Neural crest cell (in vitro differentiated cells): ENCODE measurements around the gene SIPA1L3. TPM values are rescaled to one million over a fixed set of nuclear protein-coding genes. Genes with fewer than 3 reads are reported as not detected.

ENCODE experiments used
- DNase-seq: peaks from one replicate; pipeline ENCODE4 v3.0.0; 2021; ENCODE audit warnings: low read depth, mixed read lengths, low spot score
- H3K27ac Mint-ChIP-seq: one replicate; pipeline ENCODE4 v1.8.0; 2021; ENCODE audit warnings: mild to moderate bottlenecking, mixed read lengths; ENCODE audit not compliant: unreplicated experiment
- H3K27me3 Mint-ChIP-seq: 2 replicates; pipeline ENCODE4 v1.8.0; 2021; ENCODE audit warnings: low read depth, mild to moderate bottlenecking, mixed read lengths
- H3K36me3 Mint-ChIP-seq: 2 replicates; pipeline ENCODE4 v1.8.0; 2021; ENCODE audit warnings: low read depth, mild to moderate bottlenecking, mixed read lengths
- H3K4me1 Mint-ChIP-seq: 2 replicates; pipeline ENCODE4 v1.8.0; 2021; ENCODE audit warnings: mixed read lengths
- H3K4me3 Mint-ChIP-seq: one replicate; pipeline ENCODE4 v1.8.0; 2021; ENCODE audit warnings: mild to moderate bottlenecking, mixed read lengths
- H3K9me3 Mint-ChIP-seq: 2 replicates; pipeline ENCODE4 v1.8.0; 2021; ENCODE audit warnings: mixed read lengths
- total RNA-seq: library from RNA; stranded (reverse); gene quantifications from 2 replicates; pipeline ENCODE4 v1.2.1, GENCODE V29; 2021
- TF ChIP-seq, protein P1 (sequence below): fragments of 200-600 bp; sonication (generic); conservative IDR thresholded peaks from 2 replicates; pipeline ENCODE4 v1.5.0; 2021; ENCODE audit warnings: antibody characterized with exemption, mild to moderate bottlenecking

The SIPA1L3 gene
- total RNA-seq, 1 donor from 2014 or later = 41.2 TPM

DNA sequence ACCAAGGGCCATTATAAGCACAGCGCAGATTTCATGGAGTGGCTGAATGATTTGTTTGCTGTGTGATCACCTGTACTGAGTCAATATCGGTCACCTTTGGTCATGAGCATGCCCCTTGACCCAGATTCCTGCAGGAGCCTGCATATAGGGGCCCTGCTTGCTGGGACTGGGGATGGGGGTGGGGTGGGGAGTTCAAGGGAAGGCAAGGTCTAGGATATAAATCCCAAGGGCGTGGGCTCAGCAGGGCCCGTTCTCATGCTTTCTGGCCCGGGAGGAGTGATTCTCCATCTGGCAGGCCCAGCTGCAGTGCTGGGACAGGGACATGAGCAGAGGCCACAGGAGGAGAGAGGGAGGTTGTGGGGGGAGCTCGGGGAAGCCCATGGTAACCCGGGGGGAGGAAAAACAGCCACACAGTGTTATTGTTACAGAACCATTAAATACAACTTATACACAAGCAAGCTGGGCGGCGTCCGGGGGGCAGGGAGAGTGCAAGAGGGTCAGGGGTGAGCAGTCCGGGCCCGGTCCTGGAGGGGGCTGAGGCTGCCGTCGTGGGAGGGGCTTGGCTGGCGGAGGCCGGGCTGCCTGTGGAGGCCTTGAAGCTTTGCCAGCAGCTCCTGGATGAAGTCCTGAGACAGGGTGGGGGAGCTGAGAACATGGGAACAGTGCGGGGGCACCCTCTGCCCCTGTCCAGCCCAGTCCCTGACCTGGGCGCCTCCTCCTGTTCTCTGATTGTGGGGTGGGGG lies 344.0 kb downstream of the SIPA1L3 start:
- Mint-ChIP-seq H3K27ac (peak overlapping the region; percentile 92), H3K4me3 (peak overlapping the region; percentile 31), H3K36me3 (no peaks in the 10 kb centered on the region), H3K27me3 (peaks cover 30% of the 10 kb centered on the region), H3K4me1 (peaks cover 34% of the 10 kb centered on the region), H3K9me3 (no peaks in the 10 kb centered on the region)
- no peak for DNase-seq
- TF ChIP-seq, protein P1, sequence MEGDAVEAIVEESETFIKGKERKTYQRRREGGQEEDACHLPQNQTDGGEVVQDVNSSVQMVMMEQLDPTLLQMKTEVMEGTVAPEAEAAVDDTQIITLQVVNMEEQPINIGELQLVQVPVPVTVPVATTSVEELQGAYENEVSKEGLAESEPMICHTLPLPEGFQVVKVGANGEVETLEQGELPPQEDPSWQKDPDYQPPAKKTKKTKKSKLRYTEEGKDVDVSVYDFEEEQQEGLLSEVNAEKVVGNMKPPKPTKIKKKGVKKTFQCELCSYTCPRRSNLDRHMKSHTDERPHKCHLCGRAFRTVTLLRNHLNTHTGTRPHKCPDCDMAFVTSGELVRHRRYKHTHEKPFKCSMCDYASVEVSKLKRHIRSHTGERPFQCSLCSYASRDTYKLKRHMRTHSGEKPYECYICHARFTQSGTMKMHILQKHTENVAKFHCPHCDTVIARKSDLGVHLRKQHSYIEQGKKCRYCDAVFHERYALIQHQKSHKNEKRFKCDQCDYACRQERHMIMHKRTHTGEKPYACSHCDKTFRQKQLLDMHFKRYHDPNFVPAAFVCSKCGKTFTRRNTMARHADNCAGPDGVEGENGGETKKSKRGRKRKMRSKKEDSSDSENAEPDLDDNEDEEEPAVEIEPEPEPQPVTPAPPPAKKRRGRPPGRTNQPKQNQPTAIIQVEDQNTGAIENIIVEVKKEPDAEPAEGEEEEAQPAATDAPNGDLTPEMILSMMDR = no peak

DNA sequence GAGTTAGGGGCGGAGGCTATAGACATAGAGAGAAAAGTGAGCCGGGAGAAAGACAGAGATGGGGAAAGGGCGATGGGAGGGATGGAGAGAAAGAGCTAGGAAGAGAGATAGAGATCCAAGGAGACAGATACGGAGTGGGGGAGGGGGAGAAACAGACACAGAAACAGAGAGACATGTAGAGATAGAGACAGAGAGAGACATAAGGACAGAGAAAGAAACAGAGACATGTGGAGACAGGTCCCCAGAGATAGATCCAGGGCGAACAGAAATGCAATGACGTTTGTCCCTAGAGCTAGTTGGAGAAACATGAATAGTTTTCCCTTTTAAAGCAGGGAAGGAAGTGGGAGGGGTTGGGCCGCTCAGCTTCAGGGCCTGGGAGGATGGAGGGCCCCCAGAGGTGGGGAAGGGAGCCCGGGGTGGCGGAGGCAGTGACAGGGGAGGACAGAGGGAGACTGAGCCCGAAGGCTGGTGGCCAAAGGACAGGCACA lies 344.6 kb downstream of the SIPA1L3 start:
- Mint-ChIP-seq H3K4me1 (peaks cover 35% of the 10 kb centered on the region), H3K27ac (no peak overlapping the region), H3K27me3 (peaks cover 29% of the 10 kb centered on the region), H3K36me3 (no peaks in the 10 kb centered on the region), H3K9me3 (no peaks in the 10 kb centered on the region), H3K4me3 (no peak overlapping the region)
- TF ChIP-seq, protein P1 = no peak
- no peak for DNase-seq

DNA sequence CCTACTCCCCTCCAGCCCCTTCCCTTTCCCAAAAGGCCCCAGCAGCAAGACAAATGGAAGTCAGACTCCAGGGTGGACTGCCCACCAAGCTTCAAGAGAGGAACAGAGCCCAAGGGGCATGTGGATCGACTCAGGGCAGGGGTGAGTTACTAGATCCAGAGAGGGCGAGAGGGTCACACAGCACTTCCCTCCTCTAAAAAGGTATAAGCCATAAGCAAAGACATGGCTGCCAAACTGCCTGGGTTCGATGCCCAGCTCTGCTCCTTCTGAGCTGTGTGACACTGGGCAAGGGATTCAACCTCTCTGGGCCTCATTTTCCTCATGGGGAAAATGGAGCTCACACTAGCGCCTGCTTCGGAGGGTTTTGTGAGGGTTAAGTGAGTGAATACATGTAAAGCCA lies 345.4 kb downstream of the SIPA1L3 start:
- TF ChIP-seq, protein P1 = no peak

GRCh38 chr19:38252941-38253691 lies 346.1 kb downstream of the SIPA1L3 start:
- Mint-ChIP-seq H3K36me3 (no peaks in the 10 kb centered on the region), H3K27me3 (peaks cover 40% of the 10 kb centered on the region), H3K4me3 (no peak overlapping the region), H3K9me3 (no peaks in the 10 kb centered on the region), H3K27ac (no peak overlapping the region), H3K4me1 (peaks cover 38% of the 10 kb centered on the region)
- TF ChIP-seq, protein P1 = no peak
- DNase-seq = no peak

More for the DNA sequence above, 345.4 kb downstream of the SIPA1L3 start:
- H3K9me3 Mint-ChIP-seq = no peaks in the 10 kb centered on the region
- no peak for DNase-seq
- H3K36me3 Mint-ChIP-seq = no peaks in the 10 kb centered on the region
- H3K27me3 Mint-ChIP-seq = peaks cover 36% of the 10 kb centered on the region
- H3K4me3 Mint-ChIP-seq = no peak overlapping the region
- H3K27ac Mint-ChIP-seq = no peak overlapping the region
- H3K4me1 Mint-ChIP-seq = peaks cover 38% of the 10 kb centered on the region

GRCh38 chr19:38253788-38254187 lies 346.8 kb downstream of the SIPA1L3 start:
- H3K36me3 Mint-ChIP-seq = no peaks in the 10 kb centered on the region
- H3K9me3 Mint-ChIP-seq = no peaks in the 10 kb centered on the region
- peaks cover 38% of the 10 kb centered on the region for H3K4me1 Mint-ChIP-seq
- DNase-seq = no peak
- TF ChIP-seq, protein P1 = no peak
- H3K27me3 Mint-ChIP-seq = peaks cover 40% of the 10 kb centered on the region
- no peak overlapping the region for H3K27ac Mint-ChIP-seq
- H3K4me3 Mint-ChIP-seq = peak overlapping the region; percentile 27
